Hepatic stellate cell (primary cell): ENCODE measurements around the gene CDKAL1.
"Not testable (repeated sequence)": the region's sequence is repeated elsewhere in the genome, so short reads cannot be mapped to it uniquely, and the experiment has no call there.

Experiments
- DNase-seq: peaks from one replicate; pipeline ENCODE4 v3.0.0; 2011; ENCODE audit warnings: low spot score

The CDKAL1 gene

DNA sequence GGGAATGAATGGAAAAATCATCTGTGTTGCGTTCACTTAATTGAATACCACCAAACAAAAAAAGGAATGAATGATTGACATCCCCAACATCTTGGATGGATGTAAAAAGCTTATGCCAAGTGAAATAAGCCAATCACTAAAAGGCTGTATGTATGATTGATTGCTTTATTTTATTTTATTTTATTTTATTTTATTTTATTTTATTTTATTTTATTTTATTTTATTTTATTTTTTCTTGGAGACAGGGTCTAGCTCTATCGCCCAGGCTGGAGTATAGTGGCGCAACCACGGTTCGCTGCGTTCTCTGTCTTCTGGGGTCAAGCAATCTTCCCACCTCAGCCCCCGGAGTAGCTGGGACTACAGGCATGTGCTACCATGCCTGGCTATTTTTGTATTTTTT is 263.3 kb downstream of the CDKAL1 start:
- no peak for DNase-seq

DNA sequence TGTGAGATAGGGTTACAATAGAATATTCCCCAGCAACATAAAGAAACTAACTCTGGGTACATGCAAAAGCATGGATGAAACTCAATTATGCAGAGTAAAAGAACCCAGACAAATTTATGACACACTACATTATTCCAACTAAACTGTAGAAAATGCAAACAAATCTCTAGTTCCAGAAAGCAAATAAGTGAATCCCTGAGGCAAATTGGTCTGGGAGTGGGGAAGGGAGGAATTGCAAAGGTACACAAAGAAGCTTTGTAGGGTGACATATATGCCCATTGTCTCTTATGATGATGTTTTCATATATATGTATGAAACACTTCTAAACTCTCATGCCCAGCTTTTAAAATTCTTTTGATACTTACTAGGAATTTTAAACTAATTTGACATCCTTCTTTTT is 266.0 kb downstream of the CDKAL1 start:
- no peak for DNase-seq

- DNase-seq = no peak
Observed at GRCh38 chr6:20800653-20801052, 266.4 kb downstream of the CDKAL1 start.

- no peak for DNase-seq
Observed at GRCh38 chr6:20801595-20801994, 267.3 kb downstream of the CDKAL1 start.

DNA sequence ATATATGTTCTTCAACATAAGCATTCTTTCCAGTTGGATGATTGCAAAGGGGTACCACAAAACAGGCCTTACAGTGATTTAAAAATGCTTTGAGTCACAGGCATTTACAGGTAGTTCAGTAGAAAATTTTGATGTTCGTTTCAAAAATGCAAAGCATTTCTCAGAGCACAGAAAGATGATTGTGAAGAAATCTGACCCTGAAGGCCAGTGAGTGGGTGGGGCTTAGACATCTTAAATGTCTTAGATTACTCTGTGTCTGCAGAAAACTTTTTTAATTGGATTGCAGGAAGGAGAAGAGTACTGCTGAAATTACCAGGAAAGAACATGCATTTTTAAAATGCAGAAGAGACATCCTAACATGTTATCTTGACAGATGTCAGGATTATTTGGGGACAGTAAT is 268.3 kb downstream of the CDKAL1 start:
- DNase-seq = no peak

GRCh38 chr6:20805021-20805420 is 270.8 kb downstream of the CDKAL1 start:
- no peak for DNase-seq

DNA sequence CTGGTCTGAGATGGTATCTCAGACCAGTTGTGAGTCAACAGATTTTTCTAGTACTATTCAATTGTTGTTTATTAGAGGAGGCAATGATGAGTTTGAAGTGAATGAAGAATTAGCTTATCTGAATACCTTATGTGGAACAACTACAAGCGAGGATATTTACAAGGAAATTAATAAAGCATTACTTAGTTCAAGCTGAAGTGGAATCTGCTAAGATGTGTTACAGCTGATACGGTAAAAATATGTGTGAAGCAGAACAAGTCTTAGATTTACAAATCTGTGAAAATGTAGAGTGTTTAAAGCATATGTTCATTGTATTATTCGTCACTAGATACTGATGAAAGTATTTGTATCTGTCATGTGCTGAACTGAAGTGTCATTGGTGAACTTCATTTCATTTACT is 272.4 kb downstream of the CDKAL1 start:
- no peak for DNase-seq

- DNase-seq = no peak
Observed at GRCh38 chr6:20808439-20808838, 274.2 kb downstream of the CDKAL1 start.

DNA sequence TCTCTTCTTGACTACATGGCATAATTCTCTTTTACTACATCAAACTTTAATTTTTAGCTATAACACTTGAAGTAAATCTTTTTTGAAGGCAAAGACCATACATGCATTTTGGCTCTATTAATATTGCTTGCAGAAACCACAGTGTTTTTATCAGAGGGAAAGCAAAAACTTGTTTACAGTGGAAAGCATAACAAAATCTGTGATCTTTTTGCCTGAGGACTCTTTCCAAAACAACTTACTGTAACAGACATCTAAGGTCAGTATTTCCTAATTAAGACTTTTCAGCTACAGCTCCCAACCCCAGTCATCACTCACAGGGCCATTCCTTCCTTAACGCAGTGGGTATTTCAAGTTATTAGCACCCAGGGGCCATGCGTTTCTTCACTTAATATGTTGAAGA is 274.7 kb downstream of the CDKAL1 start:
- no peak for DNase-seq

DNA sequence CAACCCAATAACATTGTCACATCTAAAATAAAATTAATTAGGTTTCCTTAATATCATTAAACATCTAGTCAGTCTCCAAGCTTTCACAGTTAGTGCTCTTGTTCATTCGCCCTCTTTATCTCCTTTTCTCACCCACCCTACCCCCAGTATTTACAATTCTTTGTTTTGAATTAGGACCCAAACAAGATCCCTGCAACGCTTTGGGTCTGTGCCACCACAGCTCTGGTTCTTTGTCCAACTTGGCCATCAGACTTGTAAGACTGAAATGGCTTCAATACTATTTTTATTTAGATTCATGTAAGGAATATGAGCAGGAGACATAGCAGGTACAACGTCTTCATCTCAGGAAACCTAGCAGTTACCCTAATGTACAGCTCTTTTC is 276.5 kb downstream of the CDKAL1 start:
- DNase-seq = no peak

DNA sequence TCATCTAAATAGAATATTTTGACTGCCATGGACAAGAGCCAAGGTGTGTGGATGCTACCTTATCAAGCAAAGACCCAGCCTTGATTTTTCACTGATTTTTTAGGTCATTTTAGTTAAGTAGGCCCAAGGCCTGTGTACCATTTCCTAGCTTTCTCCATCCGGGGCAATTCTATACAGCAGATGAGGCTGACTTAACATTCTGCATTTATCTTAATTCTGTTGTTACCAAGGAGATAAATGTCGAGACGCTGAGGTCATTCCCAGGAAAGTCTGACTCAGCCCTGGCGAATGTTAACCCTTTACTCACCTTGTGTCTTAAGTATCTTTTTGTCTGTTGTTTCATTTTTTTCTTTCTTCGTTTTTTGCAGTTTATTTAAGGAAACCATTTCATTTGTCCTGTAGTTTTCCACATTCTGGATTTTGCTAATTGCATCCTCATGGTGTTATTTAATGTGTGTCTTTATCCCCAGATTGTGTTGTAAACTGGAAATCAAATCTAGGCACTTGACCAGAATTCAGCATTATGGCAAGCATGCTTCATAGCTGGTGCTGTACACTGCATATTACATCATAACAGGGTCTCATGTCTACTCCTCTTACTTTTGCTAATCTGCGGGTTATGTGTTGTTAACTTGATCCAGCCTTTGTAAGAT is 277.0 kb downstream of the CDKAL1 start:
- DNase-seq = peak; percentile 71

GRCh38 chr6:20812776-20813175 is 278.5 kb downstream of the CDKAL1 start:
- no peak for DNase-seq

- DNase-seq = no peak
Observed at GRCh38 chr6:20814494-20814893, 280.2 kb downstream of the CDKAL1 start.

GRCh38 chr6:20816126-20816525 is 281.9 kb downstream of the CDKAL1 start:
- no peak for DNase-seq

DNA sequence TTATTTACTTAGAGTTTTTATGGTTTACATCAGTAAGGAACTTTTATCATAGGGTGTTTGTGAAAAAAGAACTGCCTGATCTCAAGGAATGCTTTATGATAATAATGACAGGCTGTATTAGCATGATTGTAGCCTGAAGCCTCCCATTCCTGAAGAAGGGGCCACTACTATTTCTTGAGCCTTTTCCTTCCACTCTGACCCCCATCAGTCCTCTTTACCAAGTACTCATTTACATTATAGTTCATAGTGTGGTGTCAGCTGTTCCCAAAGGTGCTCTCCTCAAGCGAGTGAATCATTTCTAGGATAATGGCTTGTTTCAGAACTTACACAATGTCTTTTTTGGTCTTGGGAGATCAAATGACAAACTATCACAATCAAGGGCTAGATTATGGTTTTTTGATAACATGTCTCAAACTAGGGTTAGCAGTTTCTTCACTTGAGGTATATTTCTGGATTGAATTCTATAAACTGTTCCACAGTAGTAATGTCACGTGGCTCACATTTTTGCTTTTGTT is 283.6 kb downstream of the CDKAL1 start:
- DNase-seq = no peak

- no peak for DNase-seq
Observed at GRCh38 chr6:20819774-20820400, 285.6 kb downstream of the CDKAL1 start.

DNA sequence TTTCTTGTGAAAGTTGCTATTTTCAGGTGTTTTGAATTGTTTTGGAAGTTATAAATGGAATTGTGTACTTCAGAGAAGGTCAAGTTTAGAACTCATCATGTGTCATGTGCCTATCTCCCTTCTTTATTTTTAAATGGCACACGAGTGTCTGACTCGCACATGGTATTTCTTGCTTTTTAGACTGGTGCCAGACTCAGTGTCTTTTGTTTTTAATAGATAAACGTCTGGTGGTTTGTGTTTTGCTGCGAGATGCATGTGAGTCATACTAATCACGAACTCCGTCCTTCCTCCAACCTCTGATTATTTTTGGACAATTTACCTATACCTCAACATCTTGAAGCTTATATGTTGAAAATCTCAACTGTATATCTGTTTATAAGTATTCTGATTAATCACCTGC is 292.1 kb downstream of the CDKAL1 start:
- no peak for DNase-seq

GRCh38 chr6:20827798-20828197 is 293.5 kb downstream of the CDKAL1 start:
- DNase-seq = no peak

- DNase-seq = no peak
Observed at GRCh38 chr6:20830576-20830975, 296.3 kb downstream of the CDKAL1 start.

- not testable (repeated sequence) for DNase-seq
Observed at GRCh38 chr6:20831251-20831650, 297.0 kb downstream of the CDKAL1 start.

GRCh38 chr6:20833881-20834515 is 299.7 kb downstream of the CDKAL1 start:
- DNase-seq = no peak

DNA sequence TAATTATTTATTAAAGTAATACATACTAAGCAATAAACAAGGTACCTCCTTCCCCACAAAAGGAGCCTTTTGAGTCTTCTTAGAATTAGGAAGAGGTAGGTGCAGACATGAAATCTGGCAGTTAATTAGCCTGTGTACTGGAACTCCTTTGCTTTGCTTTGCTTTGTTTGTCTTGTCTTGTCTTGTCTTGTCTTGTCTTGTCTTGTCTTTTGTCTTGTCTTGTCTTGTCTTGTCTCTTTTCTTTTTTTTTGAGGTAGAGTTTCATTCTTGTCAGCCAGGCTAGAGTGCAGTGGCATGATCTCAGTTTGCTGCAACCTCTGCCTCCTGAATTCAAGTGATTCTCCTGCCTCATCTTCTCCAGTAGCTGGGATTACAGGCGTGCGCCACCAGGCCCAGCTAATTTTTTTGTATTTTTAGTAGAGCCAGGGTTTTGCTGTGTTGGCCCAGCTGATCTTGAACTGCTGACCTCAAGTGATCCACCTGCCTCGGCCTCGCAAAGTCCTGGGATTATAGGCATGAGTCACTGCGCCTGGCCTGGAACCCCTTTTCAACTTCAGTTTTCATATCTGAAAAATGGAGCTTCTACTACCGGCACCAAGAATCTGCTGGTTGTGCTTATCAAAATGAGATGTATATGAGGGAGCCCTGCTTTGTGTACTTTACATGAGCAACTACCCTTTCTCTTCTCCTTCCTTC is 301.2 kb downstream of the CDKAL1 start:
- no peak for DNase-seq

DNA sequence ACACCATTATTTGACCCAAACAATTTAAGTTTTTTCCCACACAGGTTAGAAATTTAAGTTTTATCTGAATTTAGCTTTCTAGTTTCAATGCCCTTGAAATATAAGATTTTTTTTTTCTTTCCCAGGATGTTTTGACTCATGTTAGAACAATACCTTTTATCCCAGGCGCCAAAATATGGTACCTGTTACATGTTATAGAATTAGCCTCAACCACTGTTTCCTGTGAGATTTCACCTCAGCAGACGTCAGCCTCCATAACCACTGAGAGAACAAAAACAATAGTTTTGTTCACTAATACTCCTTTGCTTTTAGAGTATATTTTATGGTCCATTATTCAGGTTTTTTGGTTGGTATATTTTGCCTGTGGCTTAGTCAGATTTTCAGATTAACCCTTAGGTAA is 302.9 kb downstream of the CDKAL1 start:
- no peak for DNase-seq
